Right lobe of liver (tissue), 6 donors: Measurements from ENCODE around the gene SGTA. TPM values are rescaled to one million over a fixed set of nuclear protein-coding genes. Genes with fewer than 3 reads are reported as not detected.

Experiments used
- ATAC-seq, 4 donors: fragments of 200-7000 bp; cut with Tn5 transposase; one replicate each; pipeline ENCODE4 v1.9.1; 2020; ENCODE audit warnings: mild to moderate bottlenecking in 4 of 4, moderate library complexity in 4 of 4
- DNase-seq, 3 donors: peaks; one replicate each; pipeline ENCODE4 v3.0.0-alpha.2; 2020
- H3K27ac ChIP-seq, 3 donors: fragments of 200-600 bp; one replicate each; pipeline ENCODE4 v1.8.0; 2022
- H3K27me3 ChIP-seq, 2 donors: fragments of 200-600 bp; one replicate each; pipeline ENCODE4 v1.8.0; 2022
- H3K36me3 ChIP-seq, 4 donors: fragments of 200-600 bp; sonication (generic) in 1 of 4; one replicate each; pipeline versions ENCODE4 v1.5.1 to v1.8.0; 2017 to 2022; ENCODE audit warnings: control low read depth in 1 of 4
- H3K4me1 ChIP-seq, 4 donors: fragments of 200-600 bp; sonication (generic) in 1 of 4; one replicate each; pipeline versions ENCODE4 v1.5.1 to v1.8.0; 2017 to 2022; ENCODE audit warnings: control low read depth in 1 of 4
- H3K4me3 ChIP-seq, 3 donors: fragments of 200-600 bp; one replicate each; pipeline ENCODE4 v1.8.0; 2022
- H3K9me3 ChIP-seq, 4 donors: fragments of 200-600 bp; sonication (generic) in 1 of 4; one replicate each; pipeline versions ENCODE4 v1.5.1 to v1.8.0; 2017 to 2022; ENCODE audit warnings: control low read depth in 1 of 4
- CTCF ChIP-seq, 4 donors: fragments of 200-600 bp in 3 of 4; fragments of 450-650 bp in 1 of 4; IDR thresholded peaks; one replicate each; pipeline versions ENCODE4 v1.5.1 to v1.8.0; 2016 to 2022; ENCODE audit warnings: antibody characterized with exemption in 4 of 4, mild to moderate bottlenecking in 2 of 4
- POLR2A ChIP-seq: fragments of 450-650 bp; IDR thresholded peaks from one replicate; pipeline ENCODE4 v1.6.1; 2017; ENCODE audit warnings: antibody characterized with exemption, mild to moderate bottlenecking
- WGBS: methylation state at CpG from one replicate; pipeline ENCODE4 v1.1.6; 2018; ENCODE audit warnings: low coverage, low lambda C conversion rate; ENCODE audit not compliant: insufficient coverage; ENCODE audit errors: missing lambda C conversion rate; 5-methylcytosine and 5-hydroxymethylcytosine counted together
- intact Hi-C, 2 donors: fragments of 100-400 bp; cut with DNase I; formaldehyde crosslinking; loops; one replicate each; pipeline versions ENCODE4 v1.11.2 to v1.14.1; 2022
- total RNA-seq, 6 experiments: library from RNA; depleted of rRNA in 2 of 6; stranded (reverse); fragments of >200 nt in 2 of 6; fragmentation: NEBNext Ultra II Directional in 3 of 6; extraction: Animal tissue kit (Norgen Biotek cat#: 25700) in 3 of 6; gene quantifications; one replicate each; pipeline versions ENCODE4 v1.1.0 to v1.2.4, GENCODE V29; 2016 to 2023
- donor health status: DM: no; HTN: yes; CAD: no.
- donor health status: DM: no; HTN: no; CAD: no.
- donor health status: DM: no; HTN: no; CAD: no.
- donor health status: DM: no; HTN: yes; CAD: no.
- donor health status: DM: no; HTN: yes; CAD: no.

Gene SGTA
- total RNA-seq, 6 experiments from 2014 or later = 21.5 to 41.7 (median 23.7) TPM

DNA sequence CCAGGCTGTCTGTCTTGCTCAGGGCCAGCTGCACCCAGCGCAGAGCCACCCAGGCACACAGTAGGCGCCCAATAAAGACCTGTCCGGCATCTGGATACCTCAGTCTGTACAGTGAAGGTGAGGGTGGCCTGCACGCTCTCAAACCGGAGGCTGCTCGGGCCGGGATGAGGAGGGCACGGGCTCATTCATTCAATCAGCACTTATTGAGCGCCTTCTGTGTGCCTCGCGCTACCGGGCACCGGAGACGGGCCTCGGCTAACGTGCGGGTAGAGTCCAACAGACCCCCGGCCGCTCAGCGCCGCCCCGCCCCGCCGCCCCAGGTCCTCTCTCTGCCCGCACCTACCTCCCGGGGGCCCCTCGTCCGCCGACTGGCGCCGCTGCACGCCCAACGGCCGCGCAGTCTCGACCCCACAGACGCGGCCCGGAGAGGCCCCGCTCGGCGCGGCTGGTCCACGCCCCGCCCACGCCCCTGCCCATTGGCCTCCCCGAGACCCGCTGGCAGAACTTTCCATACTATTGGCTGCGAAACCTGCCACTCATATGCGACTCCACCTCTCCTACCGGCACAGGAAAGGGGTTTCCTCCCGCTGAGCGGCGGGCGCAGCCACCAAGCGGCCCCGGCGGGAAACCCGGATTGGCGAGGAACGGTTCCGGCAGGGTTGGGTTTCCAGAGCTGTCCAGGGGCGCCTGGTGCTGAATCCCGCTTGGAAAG, 43.3 kb downstream of the SGTA start, which contains the start of gene SLC39A3:
SLC39A3 (minus strand) TSS at position 416 of the 712 bp plus-strand sequence. CDS start 2,760 bp downstream, outside the sequence.
- intact Hi-C loops = no loop called here

GRCh38 chr19:2736550-2737190, 46.4 kb downstream of the SGTA start:
- ATAC-seq (no peak), DNase-seq (no peak)
- 80% methylated on average over 7 of the region's 15 CpGs for WGBS
- Histone ChIP-seq H3K27me3 (no peaks in the 10 kb centered on the region), H3K9me3 (no peaks in the 10 kb centered on the region), H3K4me1 (peaks cover 0 to 7% (median 0%) of the 10 kb centered on the region in 4 donors), H3K36me3 (peaks cover 0 to 4% (median 0%) of the 10 kb centered on the region in 4 donors), H3K4me3 (no peak overlapping the region), H3K27ac (no peak overlapping the region)
- TF ChIP-seq POLR2A = no peak
- TF ChIP-seq CTCF (IDR thresholded peaks at IDR 0.05) = no peak
- intact Hi-C loops = no loop called here

More for the DNA sequence above, 43.3 kb downstream of the SGTA start, which contains the start of gene SLC39A3:
- H3K27me3 ChIP-seq = no peaks in the 10 kb centered on the region
- DNase-seq (peak; percentile 97 to 100 (median 98)), ATAC-seq (peak; percentile 100)
- TF ChIP-seq CTCF (IDR thresholded peaks at IDR 0.05) (peak in 2 of 4 donors; percentile 14 to 43), POLR2A (no peak)
- no peaks in the 10 kb centered on the region for H3K9me3 ChIP-seq
- WGBS = 5% methylated on average over 3 of the region's 64 CpGs
- H3K4me3 ChIP-seq = peak within 1 kb of the TSS; percentile 91 to 96 (median 92)
- peaks cover 0 to 4% (median 0%) of the 10 kb centered on the region in 4 donors for H3K36me3 ChIP-seq
- H3K4me1 ChIP-seq = peaks cover 0 to 7% (median 0%) of the 10 kb centered on the region in 4 donors
- H3K27ac ChIP-seq = peak within 1 kb of the TSS in 1 of 3 donors; percentile 10

DNA sequence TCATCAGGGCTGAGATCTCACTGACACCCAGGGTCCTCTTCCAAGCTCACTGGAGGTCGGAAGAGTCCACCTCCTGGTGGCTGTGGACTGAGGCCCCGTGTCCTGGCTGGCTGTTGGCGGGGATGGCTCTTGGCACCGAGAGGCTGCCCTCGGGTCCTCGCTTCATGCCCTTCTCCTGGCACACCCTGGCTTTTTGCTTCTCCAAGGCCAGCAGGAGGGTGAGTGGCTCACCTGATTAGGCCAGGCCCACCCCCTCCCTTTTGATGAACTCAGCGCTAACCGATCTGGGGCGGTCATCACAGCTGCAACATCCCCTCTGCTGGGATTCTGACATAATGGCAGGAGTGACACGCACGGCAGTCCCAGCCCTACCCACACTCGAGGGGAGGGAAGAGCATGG, 47.7 kb downstream of the SGTA start:
- Histone ChIP-seq H3K27ac (no peak overlapping the region), H3K36me3 (peaks cover 0 to 4% (median 0%) of the 10 kb centered on the region in 4 donors), H3K27me3 (no peaks in the 10 kb centered on the region), H3K9me3 (no peaks in the 10 kb centered on the region), H3K4me1 (peaks cover 0 to 7% (median 0%) of the 10 kb centered on the region in 4 donors), H3K4me3 (no peak overlapping the region)
- no peak for TF ChIP-seq CTCF (IDR thresholded peaks at IDR 0.05)
- TF ChIP-seq POLR2A = no peak
- ATAC-seq = no peak
- intact Hi-C loops = no loop called here
- WGBS = 100% methylated on average over 3 of the region's 12 CpGs
- no peak for DNase-seq

DNA sequence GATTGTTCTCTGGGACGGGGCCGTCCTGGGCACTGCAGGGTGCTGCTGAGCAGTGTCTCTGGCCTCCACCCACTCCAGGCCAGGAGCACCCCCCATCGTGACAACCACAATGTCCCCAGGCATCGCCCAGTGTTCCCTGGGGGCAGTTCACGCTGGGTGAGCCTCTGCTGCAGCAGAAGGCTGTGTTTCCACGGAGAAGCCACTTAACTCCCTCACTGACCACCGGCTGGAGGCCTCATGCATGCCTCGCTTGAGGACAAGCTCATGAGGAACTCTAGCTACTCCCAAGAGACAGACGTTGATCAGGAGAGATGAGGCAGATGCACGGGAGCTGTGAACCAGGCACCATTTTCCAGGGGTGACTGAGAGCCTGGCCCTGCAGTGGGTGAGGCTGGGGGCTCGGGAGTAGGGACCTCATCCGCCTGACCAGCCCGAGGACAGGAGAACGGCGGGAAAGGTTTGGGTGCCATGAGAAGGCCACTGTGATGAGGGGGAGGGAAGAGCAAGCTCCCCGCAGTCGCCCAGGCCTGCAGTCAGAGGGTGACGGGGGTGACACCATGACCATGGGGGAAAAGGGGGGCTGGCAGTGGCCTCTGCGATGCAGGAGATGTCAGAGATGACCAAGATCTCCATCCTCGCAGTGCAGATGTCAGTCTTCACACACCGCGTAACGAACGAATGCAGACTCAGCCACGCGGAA, 48.3 kb downstream of the SGTA start:
- no peak for DNase-seq
- WGBS = 93% methylated on average over 13 of the region's 26 CpGs
- Histone ChIP-seq H3K4me3 (no peak overlapping the region), H3K27ac (no peak overlapping the region), H3K27me3 (no peaks in the 10 kb centered on the region), H3K36me3 (peaks cover 0 to 4% (median 0%) of the 10 kb centered on the region in 4 donors), H3K4me1 (peaks cover 0 to 7% (median 0%) of the 10 kb centered on the region in 4 donors), H3K9me3 (no peaks in the 10 kb centered on the region)
- ATAC-seq = no peak
- intact Hi-C loops = no loop called here
- TF ChIP-seq POLR2A (no peak), CTCF (IDR thresholded peaks at IDR 0.05) (no peak)
